NCI-H345 treated with DMSO at 0.1 percent for 48 hours (cell line): ENCODE results near the gene PMEPA1.

Experiments used
- DNase-seq: peaks from one replicate; lab custom pipeline; 2025; ENCODE audit not compliant: unreplicated experiment; lab: John Stamatoyannopoulos, UW

PMEPA1 gene

GRCh38 chr20:57679113-57679512, 30.7 kb downstream of the PMEPA1 start:
- DNase-seq: no peak

DNA sequence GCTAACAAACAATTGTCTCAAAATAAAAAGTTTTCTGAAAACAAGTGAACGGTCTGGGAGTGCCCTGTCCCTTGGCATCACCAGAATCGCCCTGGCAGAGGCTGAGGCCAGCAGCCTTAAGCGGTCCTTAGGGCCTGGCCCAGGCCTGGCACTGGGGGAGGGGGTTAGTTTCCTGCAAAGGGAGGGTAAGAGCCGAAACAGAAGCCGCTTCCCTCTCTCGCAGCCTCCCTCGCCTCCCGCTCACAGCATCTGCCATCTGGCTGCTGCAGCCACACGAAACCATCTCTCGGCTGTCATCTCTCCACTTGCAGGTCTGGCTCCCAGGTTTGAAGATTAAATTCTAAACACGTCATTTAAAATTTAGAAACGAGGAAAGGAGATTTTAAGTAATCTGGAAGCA, 31.5 kb downstream of the PMEPA1 start:
- DNase-seq: no peak

DNA sequence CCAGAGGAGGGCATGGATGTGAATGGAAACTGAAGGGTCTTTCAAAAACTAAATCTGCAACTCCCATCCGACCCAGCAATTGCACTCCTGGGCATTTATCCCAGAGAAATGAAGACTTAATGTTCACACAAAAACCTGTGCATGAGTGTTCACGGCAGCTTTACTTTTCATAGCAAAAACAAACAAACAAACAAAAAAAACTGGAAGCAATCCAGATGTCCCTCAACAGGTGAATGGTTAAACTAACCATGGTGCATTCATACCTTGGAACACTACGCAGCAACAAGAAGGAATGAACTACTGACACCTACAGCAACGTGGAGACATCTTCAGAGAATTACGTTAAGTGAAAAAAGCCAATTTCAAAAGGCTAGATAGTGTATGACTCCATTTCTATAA, 32.2 kb downstream of the PMEPA1 start:
- no peak for DNase-seq

DNA sequence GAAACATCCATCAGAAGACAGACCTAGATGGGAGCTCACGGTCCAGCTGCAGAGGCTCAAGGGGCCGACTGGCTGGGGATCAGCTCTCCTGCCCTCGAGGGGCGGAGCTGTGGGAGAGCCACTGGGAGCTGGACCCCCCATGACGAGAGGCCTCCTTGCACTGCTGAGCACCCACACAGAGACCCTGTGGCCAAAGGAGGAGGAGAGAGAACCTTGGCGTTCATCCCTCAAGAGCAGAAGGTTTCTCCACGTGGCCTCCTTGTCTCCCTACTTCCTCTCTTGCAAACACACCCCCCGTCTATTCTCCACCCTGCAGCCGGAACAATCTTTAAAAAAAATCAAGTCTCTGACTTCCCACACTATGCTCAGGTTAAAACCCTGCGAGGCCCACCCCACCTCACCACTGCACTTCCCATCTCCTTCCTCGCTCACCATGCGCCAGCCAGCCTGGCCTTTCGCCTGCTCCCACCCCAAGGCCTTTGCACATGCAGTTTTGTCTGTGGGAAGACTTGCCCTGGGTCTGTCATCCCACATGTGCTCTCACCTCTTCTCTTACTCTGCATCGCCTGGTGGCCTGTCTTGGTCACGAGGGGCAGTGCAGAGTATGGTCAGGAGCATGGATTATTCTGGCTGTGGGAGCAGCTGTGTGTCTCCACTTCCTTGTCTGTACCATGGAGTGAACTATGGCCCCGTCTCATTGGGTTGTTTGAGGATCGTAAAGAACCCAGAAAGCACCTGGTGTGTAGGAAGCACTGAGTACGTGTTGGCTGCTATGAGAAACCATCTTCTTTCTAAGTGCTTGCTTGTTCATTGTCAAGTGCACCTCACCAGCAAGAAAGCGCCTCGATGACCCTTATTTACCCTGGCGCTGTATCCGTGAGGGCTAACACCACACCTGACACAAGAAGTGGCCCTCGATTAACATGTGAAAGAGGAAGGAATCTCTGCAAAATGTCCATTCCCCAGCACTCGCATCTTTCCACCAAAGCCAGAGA, 32.9 kb downstream of the PMEPA1 start:
- DNase-seq: no peak

DNA sequence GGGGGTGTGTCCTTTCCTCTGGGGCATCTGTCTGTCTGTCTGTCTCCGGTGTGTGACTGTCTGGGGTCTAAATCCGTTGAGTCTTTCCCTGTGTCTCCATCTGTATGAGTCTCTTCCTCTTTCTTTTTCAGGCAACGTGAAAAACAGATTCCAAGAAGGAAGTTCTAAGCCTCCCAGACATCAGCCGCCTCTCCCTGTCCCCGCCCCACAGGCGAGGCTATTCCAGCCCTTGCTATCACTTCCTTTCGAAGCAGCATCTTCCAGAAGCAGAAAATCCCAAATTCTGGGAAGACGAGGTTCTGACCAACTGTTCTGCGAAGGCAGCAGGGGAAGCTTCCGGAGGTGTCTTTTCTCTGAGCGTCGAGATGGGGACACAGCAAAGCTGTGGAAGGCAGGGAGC, 34.0 kb downstream of the PMEPA1 start:
- DNase-seq: no peak

DNA sequence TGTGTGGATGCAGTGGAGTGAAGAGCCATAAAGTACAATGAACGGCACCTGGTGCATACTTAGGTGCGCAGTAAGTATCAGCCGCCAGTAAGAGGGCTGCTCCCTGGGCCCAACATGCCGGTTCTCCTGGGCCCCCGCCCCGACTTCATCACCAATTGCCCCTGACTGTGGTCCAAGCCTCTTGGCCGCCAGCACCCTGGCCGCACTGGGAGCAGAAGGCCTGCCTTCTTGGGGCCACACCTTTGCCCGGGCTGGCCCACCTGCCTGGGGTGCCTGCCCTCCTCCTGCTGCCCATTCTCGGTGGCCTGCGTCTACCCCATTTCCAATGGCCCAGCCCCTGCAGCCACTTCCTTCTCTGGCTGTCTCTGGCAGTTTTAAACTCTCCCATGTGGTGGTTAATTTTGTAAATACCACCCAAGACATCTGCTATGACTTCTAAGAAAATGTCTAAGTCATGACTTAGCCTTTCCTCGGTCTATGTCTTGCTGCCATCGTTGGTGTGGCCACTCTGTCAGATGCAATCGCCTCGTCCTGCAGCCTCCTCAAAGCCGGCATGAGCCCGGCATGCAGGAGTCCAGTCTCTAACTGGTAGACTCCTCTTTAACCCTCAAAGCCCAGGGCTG, 36.8 kb downstream of the PMEPA1 start:
- DNase-seq: no peak

DNA sequence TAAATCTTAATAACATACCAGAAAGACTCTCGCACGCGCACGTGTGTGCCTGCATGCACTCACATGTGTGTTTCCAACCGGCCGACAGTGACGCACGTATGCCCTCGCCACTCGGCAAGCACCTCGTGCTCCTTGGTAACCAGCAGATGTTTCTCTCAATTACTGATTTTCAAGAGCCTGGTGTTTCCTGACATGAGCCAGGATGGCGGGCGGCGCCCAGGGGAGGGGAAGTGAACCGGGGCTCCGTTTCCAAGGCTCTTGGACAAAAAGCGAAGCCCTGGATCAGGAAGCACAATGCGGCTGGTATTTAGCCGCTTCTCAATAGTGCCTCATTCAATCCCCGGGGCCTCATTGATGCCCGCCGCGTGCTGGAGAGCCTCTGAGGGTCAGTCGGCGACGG, 37.7 kb downstream of the PMEPA1 start:
- no peak for DNase-seq

- no peak for DNase-seq
Observed at GRCh38 chr20:57671662-57672061, 38.2 kb downstream of the PMEPA1 start.

DNA sequence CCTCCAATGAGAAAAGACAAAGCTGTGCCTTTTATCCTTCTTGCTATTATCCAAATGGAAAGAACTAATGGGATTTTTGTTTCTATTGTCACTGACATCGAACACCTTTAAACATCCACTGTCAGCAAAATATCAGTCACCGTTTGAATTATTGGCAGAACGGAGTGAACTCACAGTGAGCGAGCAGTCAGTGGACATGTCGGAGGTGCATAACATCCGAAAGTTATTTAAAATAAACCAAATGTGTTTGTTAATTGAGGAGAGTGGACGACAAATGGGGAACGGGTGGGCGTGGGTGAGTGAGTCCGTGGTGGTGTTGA, 38.8 kb downstream of the PMEPA1 start:
- DNase-seq: no peak

DNA sequence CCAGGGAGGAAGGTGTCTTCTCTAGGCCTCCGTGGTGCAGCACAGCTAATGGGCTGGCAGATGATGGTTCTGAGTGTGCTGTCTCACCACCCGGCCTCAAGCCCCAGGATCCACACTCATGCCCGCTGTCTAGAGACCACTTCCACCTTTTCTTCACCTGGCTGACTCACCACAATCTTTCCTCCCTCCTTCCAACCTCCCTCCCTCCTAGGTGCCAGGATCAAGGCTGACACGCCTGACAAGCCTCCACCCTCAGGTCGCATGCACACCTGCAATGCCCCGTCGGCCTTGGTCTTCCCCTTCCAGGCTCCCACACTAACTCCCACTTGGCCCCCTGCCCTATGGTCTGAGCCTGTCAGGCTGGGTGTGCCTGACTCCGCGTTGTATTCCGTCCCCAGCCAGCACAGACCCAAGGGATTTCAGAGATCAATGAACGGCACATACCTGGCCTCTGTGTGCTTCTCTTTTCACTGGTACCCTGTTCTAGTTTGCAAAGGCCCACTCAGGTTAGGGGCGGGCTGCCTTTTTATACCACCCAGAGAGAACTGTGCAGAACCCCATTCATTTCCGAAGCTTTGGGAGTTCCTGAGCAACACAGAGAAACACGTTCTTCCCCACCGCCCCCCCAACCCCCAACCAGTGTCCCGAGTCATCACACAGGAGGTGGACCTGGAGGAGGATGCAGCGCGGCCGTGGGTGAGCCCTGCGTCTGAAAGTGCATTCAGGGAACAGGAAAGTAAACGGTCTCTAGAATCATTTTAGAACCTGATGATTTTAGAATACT, 39.3 kb downstream of the PMEPA1 start:
- no peak for DNase-seq

GRCh38 chr20:57669632-57670031, 40.2 kb downstream of the PMEPA1 start:
- no peak for DNase-seq

GRCh38 chr20:57667924-57668782, 41.7 kb downstream of the PMEPA1 start:
- DNase-seq: no peak

GRCh38 chr20:57667388-57667787, 42.4 kb downstream of the PMEPA1 start:
- no peak for DNase-seq

- DNase-seq: no peak
Observed at GRCh38 chr20:57666834-57667157, 43.0 kb downstream of the PMEPA1 start.

GRCh38 chr20:57666106-57666833, 43.5 kb downstream of the PMEPA1 start:
- no peak for DNase-seq

DNA sequence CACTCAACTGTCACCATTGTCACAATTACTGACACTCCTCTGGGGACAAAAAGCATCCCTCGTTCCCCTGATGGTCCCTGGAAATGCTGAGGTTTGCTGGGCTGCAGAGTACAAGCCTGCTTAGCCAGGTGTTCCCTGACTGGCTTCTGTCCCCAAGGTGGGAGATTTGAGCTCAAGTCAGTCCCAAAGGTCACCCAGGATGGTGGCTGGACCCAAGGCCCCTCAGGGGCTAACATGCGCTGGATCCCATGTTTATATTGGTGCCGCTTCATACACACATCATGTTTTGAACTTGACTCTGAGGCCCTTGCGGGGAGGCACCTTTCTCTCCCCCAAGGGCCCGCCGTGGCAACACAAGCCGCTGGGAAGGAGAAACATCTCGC, 44.2 kb downstream of the PMEPA1 start:
- no peak for DNase-seq

DNA sequence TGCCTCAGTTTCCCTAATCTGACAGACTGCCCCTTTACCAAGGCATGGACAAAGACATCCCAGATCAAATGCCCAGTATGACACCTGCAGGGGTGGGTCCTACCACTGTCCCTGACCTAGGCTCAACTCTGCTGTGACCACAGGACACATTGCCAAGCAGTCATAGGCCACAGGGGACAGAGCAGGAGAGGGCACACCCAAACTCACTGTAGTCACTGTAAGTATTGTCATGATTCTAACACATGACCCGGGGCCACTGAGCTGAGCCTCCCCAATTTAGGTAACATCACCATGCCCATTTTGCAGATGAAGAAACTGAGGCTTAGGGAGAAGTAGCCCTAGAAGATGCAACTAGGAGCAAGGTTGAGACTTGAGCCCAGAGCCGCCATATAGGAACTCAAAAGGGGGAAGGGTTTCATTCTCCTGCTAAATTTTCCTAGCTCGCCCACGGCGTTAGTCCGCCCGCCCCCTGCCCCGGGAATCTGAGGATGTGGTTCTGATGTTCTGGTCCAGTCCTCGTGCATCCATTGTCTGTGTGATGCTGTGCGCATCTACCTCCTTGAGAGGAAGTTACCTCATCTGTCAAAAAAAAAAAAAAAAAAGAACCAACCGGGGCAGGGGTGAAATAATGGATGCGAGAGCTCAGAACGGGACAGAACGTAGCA, 44.8 kb downstream of the PMEPA1 start:
- no peak for DNase-seq

- DNase-seq: no peak
Observed at GRCh38 chr20:57664476-57664875, 45.3 kb downstream of the PMEPA1 start.

- DNase-seq: no peak
Observed at GRCh38 chr20:57663681-57664451, 45.9 kb downstream of the PMEPA1 start.
